Measurements from ENCODE around the gene TMEM94.

Gene TMEM94

GRCh38 chr17:75542728-75543336 lies 86.4 kb downstream of the TMEM94 start:
- no peak for TF ChIP-seq CTCF (IDR thresholded peaks at IDR 0.05; ENCODE audit: control extremely low read depth, extremely low read depth, low read depth, missing control alignments)
- POLR2A ChIA-PET, result interaction anchor here (0.6 kb wide), 1 partner anchor 63 kb away, joined by 5 read pairs; no protein-coding TSS in a partner anchor
- DNase-seq (ENCODE audit: extremely low spot score), result no peak
- CTCF ChIA-PET, result interaction anchor here (1.2 to 2.0 kb wide), 4 partner anchors 19 to 132 kb away, joined by 3 to 7 read pairs (median 3); partner anchors contain the start of gene SMIM5

GRCh38 chr17:75544250-75544649 lies 87.8 kb downstream of the TMEM94 start:
- DNase-seq (ENCODE audit: extremely low spot score), result no peak
- TF ChIP-seq CTCF (IDR thresholded peaks at IDR 0.05; ENCODE audit: control extremely low read depth, extremely low read depth, low read depth, missing control alignments), result no peak
- CTCF ChIA-PET, result interaction anchor here (2.0 kb wide), 1 partner anchor 89 kb away, joined by 7 read pairs; the partner anchor contains the start of gene SMIM5
- POLR2A ChIA-PET, result no interaction called here

- no peak for DNase-seq (ENCODE audit: extremely low spot score)
- no peak for TF ChIP-seq CTCF (IDR thresholded peaks at IDR 0.05; ENCODE audit: control extremely low read depth, extremely low read depth, low read depth, missing control alignments)
- ChIA-PET CTCF (no interaction called here), POLR2A (no interaction called here)
These were observed 89.7 kb downstream of the TMEM94 start for GRCh38 chr17:75546181-75546580.

GRCh38 chr17:75547091-75547490 lies 90.7 kb downstream of the TMEM94 start:
- TF ChIP-seq CTCF (IDR thresholded peaks at IDR 0.05; ENCODE audit: control extremely low read depth, extremely low read depth, low read depth, missing control alignments), result no peak
- no peak for DNase-seq (ENCODE audit: extremely low spot score)
- ChIA-PET CTCF (no interaction called here), POLR2A (no interaction called here)

- no peak for DNase-seq (ENCODE audit: extremely low spot score)
- ChIA-PET POLR2A (no interaction called here), CTCF (interaction anchor here (1.0 to 1.1 kb wide), 2 partner anchors 32 to 204 kb away, joined by 3 to 4 read pairs; partner anchors contain the start of gene TSEN54)
- TF ChIP-seq CTCF (IDR thresholded peaks at IDR 0.05; ENCODE audit: control extremely low read depth, extremely low read depth, low read depth, missing control alignments), result no peak
These were observed 92.4 kb downstream of the TMEM94 start for GRCh38 chr17:75548813-75549212.

Measured in GM10248 (cell line).